Cardiac fibroblast (primary cell): ENCODE results near the gene RAP1B.
A peak's percentile ranks its signal among the peaks of the same experiment; 100 is the strongest.

Experiments used
- DNase-seq, 2 donors: peaks; one replicate each; pipeline versions ENCODE4 v3.0.0 to v3.0.0-alpha.2; 2010; ENCODE audit warnings: low read depth in 2 of 2
- H3K4me3 ChIP-seq, 2 donors: replicated peaks in 1 of 2; 1 replicate in 1 of 2; 2 replicates in 1 of 2; pipeline ENCODE4 v1.5.1; 2011; ENCODE audit warnings: low read depth in 2 of 2, low read length in 2 of 2, mild to moderate bottlenecking in 2 of 2, moderate library complexity in 1 of 2
- CTCF ChIP-seq: IDR thresholded peaks from one replicate; pipeline ENCODE4 v1.5.1; 2011; ENCODE audit warnings: low read depth, mild to moderate bottlenecking, low read length, inconsistent platforms

RAP1B gene

GRCh38 chr12:68608191-68608590 is 2.5 kb upstream of the RAP1B start:
- no peak overlapping the region for H3K4me3 ChIP-seq
- no peak for TF ChIP-seq CTCF
- DNase-seq = no peak

GRCh38 chr12:68609998-68610369 is 715 bp upstream of the RAP1B start:
- H3K4me3 ChIP-seq = peak overlapping the region; percentile 53 to 66
- no peak for TF ChIP-seq CTCF

GRCh38 chr12:68611094-68611805 is 551 bp downstream of the RAP1B start:
- TF ChIP-seq CTCF = no peak
- H3K4me3 ChIP-seq = peak overlapping the region; percentile 85 to 89
- peak; percentile 71 to 88 for DNase-seq

More at GRCh38 chr12:68609998-68610369, 715 bp upstream of the RAP1B start:
- DNase-seq = peak; percentile 53 to 62

GRCh38 chr12:68611806-68612160 is 1.1 kb downstream of the RAP1B start:
- no peak for TF ChIP-seq CTCF
- DNase-seq = no peak
- peak overlapping the region; percentile 85 to 89 for H3K4me3 ChIP-seq

GRCh38 chr12:68612202-68612601 is 1.5 kb downstream of the RAP1B start:
- peak; percentile 39 to 65 for DNase-seq
- peak overlapping the region; percentile 85 to 89 for H3K4me3 ChIP-seq
- no peak for TF ChIP-seq CTCF

GRCh38 chr12:68612697-68613096 is 2.0 kb downstream of the RAP1B start:
- H3K4me3 ChIP-seq = peak overlapping the region; percentile 85 to 89
- TF ChIP-seq CTCF = no peak
- no peak for DNase-seq
